Islet precursor cell (in vitro differentiated cells): Measurements from ENCODE around the gene PATJ.
"Not testable (repeated sequence)": the region's sequence is repeated elsewhere in the genome, so short reads cannot be mapped to it uniquely, and the experiment has no call there.

ENCODE experiments used
- DNase-seq: peaks from one replicate; pipeline ENCODE4 v3.0.0-alpha.2; 2018

The PATJ gene

DNA sequence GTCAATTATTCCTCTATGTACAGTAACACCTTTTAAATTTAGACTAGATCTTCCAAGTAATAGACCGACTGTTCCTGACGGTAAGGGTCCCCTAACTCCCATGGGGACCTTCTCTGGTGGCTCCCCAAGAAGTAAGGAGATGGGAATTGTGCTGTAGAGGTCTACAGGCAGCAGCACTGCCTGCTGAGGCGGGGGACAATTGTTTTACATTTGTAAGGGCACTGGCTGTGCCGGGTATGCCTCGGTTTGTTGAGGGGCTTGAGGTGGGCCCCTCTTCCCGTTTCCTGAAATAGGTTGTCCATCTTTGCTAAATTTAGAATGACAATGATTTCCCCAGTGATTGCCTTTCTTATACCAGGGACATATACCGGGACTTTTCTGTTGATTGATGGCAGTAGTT is 439.3 kb downstream of the PATJ start:
- no peak for DNase-seq

- not testable (repeated sequence) for DNase-seq
Measured at GRCh38 chr1:62182157-62182556, 439.9 kb downstream of the PATJ start.

GRCh38 chr1:62183164-62184020 is 441.1 kb downstream of the PATJ start:
- DNase-seq = not testable (repeated sequence)

GRCh38 chr1:62184336-62184735 is 442.1 kb downstream of the PATJ start:
- no peak for DNase-seq

DNA sequence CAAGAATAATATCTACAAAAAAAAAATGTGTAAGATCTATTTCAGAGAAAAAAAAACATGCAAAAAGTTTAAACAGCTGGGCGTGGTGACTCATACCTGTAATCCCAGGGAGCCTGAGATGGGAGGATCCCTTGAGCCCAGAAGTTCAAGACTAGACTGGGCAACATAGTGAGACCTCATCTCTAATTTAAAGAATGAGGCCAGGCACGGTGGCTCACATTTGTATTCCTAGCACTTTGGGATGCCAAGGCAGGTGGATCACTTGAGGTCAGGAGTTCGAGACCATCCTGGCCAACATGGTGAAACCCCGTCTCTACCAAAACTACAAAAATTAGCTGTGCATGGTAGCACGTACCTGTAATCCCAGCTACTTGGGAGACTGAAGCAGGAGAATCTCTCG is 443.0 kb downstream of the PATJ start:
- not testable (repeated sequence) for DNase-seq

DNA sequence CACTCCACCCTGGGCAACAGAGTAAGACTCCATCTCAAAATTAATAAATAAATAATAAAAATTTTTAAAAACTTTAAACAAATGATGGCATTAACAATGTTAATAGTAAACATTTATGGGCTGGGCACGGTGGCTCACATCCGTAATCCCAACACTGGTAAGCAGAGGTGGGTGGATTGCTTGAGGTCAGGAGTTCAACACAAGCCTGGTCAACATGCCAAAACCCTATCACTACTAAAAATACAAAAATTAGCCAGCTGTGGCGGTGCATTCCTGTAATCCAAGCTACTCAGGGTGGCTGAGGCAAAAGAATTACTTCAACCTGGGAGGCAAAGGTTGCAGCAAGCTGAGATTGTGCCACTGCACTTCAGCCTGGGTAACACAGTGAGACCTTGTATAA is 443.4 kb downstream of the PATJ start:
- DNase-seq = no peak

DNA sequence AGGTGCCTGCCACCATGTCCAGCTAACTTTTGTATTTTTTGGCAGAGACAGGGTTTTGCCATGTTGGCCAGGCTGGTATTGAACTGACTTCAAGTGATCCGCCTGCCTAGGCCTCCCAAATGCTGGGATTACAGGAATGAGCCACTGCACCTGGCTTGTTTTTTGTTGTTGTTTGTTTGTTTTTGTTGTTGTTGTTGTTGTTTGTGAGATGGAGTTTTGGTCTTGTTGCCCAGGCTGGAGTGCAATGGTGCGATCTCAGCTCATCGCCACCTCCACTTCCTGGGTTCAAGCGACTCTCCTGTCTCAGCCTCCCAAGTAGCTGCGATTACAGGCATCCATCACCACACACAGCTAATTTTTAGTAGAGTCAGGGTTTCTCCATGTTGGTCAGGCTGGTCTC is 445.3 kb downstream of the PATJ start:
- no peak for DNase-seq

DNA sequence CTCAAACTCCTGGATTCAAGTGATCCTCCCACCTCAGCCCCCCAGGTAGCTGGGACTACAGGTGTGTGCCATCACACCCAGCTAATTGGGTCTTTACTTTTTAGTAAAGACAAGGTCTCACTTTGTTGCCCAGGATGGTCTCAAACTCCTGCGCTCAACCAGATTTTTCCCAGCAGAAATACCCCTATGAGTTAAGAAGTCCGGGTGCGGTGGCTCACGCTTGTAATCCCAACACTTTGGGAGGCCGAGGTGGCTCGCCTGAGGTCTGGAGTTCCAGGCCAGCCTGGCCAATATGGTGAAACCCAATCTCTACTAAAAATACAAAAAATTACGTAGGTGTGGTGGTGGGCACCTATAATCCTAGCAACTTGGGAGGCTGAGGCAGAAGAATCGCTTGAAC is 445.8 kb downstream of the PATJ start:
- no peak for DNase-seq

DNA sequence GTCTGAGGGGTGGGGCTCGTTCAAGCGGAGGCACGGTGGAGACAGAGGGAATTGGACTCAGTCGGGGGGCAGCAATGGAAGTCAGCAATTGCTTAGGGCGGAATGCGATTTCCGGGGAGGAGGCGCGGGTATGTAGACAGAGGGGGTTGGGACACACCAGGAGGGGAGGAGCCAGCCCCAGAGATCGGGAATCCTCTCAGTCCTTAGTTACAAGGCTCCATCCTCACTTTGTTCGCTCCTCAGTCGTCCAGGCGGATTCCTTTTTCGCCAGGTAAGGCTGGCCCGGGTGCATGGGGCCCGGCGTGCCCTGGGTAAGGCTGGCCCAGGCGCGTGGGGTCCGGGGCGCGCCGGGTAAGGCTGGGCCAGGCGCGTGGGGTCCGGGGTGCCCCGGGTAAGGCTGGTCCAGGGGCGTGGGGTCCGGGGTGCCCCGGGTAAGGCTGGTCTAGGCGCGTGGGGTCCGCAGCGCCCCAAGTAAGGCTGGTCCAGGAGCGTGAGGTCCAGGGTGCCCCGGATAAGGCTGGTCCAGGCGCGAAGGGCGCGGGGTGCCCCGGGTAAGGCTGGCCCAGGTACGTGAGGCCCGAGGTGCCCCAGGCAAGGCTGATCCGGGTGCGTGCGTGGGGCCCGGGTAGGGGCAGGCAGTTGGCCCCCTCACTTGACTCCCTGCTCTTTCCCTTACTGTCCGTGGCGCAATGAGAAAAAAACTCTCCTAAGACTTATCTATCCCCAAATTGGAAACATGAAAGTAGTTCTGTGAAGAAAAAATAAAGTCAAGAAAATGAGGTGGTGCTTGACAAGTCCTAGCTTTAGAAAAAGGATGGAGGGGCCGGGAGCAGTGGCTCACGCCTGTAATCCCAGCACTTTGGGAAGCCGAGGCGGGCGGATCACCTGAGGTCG is 452.6 kb downstream of the PATJ start, which contains the start of gene L1TD1:
TSS of gene L1TD1 (plus strand) at position 199 of the 894 bp plus-strand sequence. CDS start 11,780 bp downstream, outside the sequence.
- DNase-seq = peak; percentile 92

GRCh38 chr1:62196086-62196690 is 453.9 kb downstream of the PATJ start:
- DNase-seq = no peak

DNA sequence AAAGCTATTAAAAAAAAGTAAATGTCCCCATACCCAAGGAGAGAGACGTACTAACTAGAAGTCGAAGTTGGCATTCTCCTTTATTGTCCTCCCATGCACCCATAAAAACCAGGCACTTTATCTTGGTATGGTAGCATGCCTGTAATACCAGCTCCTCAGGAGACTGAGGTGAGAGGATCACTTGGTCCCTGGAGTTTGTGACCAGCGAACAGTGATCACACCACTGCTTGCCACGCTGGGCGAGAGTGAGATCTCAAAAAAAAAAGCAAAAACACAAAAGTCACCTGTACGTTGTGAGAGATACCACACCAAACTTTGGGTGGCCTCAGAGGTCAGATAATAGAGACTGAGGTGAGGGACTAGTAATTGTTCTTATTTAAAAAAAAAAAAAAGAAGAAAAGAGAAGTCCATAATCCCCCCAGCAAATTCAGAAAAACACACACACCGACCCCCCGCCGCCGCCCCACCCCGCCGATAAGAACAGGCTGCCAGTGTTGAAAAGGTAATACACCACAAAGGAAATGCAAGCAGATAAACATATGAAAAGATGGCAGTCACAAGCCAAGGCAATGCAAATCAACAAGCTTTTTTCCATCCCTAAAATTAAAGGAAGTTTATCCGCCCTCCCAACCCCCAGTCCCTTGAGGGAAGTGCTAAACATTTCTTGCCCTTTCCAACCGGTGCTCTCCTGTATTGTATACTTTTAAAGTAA is 455.9 kb downstream of the PATJ start:
- no peak for DNase-seq

GRCh38 chr1:62198781-62199125 is 456.5 kb downstream of the PATJ start:
- no peak for DNase-seq

DNA sequence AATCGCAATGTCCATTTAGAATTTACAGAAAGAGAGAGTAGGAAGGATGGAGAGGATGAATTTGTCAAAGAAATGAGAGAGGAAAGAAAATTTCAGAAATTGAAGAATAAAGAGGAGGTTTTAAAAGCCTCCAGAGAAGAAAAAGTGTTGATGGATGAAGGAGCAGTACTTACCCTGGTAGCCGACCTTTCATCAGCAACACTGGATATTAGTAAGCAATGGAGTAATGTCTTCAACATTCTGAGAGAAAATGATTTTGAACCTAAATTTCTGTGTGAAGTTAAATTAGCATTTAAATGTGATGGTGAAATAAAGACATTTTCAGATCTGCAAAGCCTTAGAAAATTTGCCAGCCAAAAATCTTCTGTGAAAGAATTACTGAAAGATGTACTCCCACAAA is 464.9 kb downstream of the PATJ start:
- no peak for DNase-seq

- DNase-seq = no peak
Measured at GRCh38 chr1:62208087-62208486, 465.8 kb downstream of the PATJ start.

- no peak for DNase-seq
Measured at GRCh38 chr1:62208970-62209369, 466.7 kb downstream of the PATJ start.

DNA sequence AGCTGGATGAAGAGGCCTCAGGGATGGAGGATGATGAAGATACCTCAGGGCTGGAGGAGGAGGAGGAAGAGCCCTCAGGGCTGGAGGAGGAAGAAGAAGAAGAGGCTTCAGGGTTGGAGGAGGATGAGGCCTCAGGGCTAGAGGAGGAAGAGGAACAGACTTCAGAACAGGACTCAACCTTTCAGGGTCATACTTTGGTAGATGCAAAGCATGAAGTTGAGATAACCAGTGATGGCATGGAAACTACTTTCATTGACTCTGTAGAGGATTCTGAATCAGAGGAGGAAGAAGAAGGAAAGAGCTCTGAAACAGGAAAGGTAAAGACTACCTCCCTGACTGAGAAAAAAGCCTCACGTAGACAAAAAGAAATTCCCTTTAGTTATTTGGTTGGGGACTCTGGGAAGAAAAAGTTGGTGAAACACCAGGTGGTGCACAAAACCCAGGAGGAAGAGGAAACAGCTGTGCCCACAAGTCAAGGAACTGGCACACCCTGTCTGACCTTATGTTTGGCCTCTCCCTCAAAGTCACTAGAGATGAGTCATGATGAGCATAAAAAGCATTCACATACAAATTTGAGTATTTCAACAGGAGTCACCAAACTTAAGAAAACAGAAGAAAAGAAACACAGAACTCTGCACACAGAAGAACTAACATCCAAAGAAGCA is 467.8 kb downstream of the PATJ start:
- DNase-seq = no peak

- DNase-seq = no peak
Measured at GRCh38 chr1:62210960-62211359, 468.7 kb downstream of the PATJ start.

DNA sequence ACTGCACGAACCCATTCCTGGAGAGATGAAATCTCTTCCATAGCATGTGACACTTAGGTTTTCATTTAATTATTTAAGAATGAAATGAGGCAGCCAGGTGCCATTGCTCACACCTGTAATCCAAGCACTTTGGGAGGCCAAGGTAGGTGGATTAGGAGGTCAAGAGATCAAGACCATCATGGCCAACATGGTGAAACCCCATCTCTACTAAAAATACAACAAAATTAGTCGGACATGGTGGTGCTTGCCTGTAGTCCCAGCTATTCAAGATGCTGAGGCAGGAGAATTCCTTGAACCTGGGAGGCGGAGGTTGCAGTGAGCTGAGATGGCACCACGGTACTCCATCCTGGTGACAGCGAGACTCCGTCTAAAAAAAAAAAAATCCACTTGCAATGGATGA is 470.1 kb downstream of the PATJ start:
- DNase-seq = no peak

DNA sequence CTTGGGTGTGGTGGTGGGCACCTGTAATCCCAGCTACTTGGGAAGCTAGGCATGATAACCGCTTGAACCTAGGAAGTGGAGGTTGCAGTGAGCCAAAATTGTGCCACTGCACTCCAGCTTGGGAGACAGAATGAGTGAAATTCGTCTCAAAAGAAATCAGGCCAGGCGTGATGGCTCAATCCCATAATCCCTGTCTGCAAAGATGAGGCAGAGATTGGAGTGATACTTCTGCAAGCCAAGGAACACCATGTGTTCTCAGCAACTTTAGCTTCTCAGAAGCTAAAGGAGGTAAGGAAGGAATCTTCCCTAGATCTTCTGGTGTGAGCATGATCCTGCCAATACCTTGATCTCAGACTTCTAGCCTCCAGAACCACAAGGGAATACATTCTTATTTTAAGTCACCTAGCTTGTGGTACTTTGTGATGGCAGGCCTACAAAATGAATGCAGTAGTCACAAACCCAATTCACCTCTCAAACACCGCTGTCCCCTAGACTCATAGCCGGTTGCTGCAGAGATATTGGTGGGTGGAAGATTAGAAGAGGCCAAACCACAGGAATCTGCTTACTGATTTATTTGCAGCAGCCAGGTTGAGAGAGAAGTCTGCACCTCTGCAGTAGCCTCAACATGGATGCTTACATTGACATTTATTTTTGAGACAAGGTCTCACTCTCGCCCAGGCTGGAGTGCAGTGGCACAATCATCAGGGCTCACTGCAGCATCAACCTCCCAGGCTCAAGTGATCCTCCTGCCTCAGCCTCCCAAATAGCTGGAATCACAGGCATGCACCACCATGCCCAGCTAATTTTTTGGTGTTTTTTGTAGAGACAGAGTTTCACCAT is 471.0 kb downstream of the PATJ start:
- DNase-seq = no peak

DNA sequence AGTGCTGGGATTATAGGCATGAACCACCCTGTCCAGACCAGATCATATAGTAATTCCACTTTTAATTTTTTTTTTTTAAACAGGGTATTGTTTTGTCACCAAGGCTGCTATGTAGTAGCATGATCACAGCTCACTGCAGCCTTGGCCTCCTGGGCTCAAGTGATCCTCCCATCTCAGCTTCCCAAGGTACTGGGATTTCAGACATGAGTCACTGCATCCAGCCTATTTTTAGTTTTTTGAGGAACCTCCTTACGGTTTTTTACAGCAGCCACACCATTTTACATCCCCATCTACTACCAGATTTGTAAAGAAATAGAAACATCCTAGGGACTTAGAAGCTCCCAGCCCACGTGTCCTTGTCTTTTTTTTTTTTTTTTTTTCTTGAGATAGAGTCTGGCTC is 476.3 kb downstream of the PATJ start:
- DNase-seq = peak; percentile 7

DNA sequence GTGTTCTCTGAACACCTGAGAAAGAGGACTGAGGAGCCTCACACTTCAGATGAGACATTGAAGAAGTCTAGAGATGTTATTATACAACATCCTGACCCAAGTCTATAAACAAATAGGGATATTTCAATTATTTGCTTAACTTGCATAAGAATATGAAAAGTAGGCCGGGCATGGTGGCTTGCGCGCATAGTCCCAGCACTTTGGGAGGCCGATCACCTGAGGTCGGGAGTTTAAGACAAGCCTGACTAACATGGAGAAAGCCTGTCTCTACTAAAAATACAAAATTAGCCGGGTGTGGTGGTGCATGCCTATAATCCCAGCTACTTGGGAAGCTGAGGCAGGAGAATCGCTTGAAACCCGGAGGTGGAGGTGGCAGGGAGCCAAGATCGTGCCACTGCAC is 478.2 kb downstream of the PATJ start:
- not testable (repeated sequence) for DNase-seq
